ENCODE data around the gene ADGRE1. TPM values are rescaled to one million over a fixed set of nuclear protein-coding genes. Genes with fewer than 3 reads are reported as not detected.

The ADGRE1 gene
- total and polyA plus RNA-seq, 7 donors = 0.28 to 1.8 (median 0.88) TPM; not detected in 3

- Histone ChIP-seq H3K36me3 (no peaks in the 10 kb centered on the region), H3K4me3 (no peak overlapping the region), H3K27ac (no peak overlapping the region), H3K9me3 (peaks cover 0 to 7% (median 0%) of the 10 kb centered on the region in 4 donors), H3K4me1 (no peaks in the 10 kb centered on the region), H3K27me3 (no peaks in the 10 kb centered on the region)
- intact Hi-C loops (cut with DNase I) = no loop called here
- no peak for DNase-seq
- TF ChIP-seq EP300 (IDR thresholded peaks at IDR 0.05) = no peak
- TF ChIP-seq POLR2AphosphoS5 (IDR thresholded peaks at IDR 0.05) = no peak
- TF ChIP-seq CTCF (IDR thresholded peaks at IDR 0.05) = no peak
- no peak for TF ChIP-seq POLR2A (IDR thresholded peaks at IDR 0.05)
- 66 to 86% methylated on average over 5 of the region's 5 CpGs for WGBS, 2 donors
Observed at GRCh38 chr19:6976197-6976596, 88.8 kb downstream of the ADGRE1 start.

GRCh38 chr19:6979399-6979798, 92.0 kb downstream of the ADGRE1 start:
- DNase-seq = no peak
- H3K9me3 ChIP-seq = peaks cover 0 to 15% (median 3%) of the 10 kb centered on the region in 4 donors
- 69 to 74% methylated on average over 3 of the region's 3 CpGs for WGBS, 2 donors
- intact Hi-C loops (cut with DNase I) = no loop called here
- no peaks in the 10 kb centered on the region for H3K36me3 ChIP-seq
- no peak for TF ChIP-seq CTCF (IDR thresholded peaks at IDR 0.05)
- TF ChIP-seq POLR2AphosphoS5 (IDR thresholded peaks at IDR 0.05) = no peak
- TF ChIP-seq EP300 (IDR thresholded peaks at IDR 0.05) = no peak
- TF ChIP-seq POLR2A (IDR thresholded peaks at IDR 0.05) = no peak
- H3K27me3 ChIP-seq = no peaks in the 10 kb centered on the region
- no peaks in the 10 kb centered on the region for H3K4me1 ChIP-seq
- no peak overlapping the region for H3K4me3 ChIP-seq
- H3K27ac ChIP-seq = no peak overlapping the region

DNA sequence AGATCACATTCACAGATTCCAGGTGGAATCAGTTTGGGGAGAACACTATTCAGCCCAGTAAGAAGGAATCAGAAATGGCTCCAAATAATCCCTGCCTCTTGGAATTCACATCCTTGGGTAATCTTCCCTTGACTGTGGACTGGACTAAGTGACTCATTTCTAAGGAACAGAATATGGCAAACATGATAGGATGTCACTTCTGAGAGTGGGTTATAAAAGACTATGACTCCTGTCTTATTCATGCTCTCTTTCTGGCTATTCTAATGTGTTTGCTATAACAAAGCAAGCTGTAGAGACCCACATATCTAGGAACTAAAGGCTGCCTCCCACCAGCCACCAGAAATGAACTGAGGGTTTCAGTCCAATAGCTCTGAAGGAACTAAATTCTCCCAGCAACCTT, 96.1 kb downstream of the ADGRE1 start:
- no peak overlapping the region for H3K27ac ChIP-seq
- H3K4me1 ChIP-seq = no peaks in the 10 kb centered on the region
- peaks cover 0 to 16% (median 9%) of the 10 kb centered on the region in 4 donors for H3K9me3 ChIP-seq
- DNase-seq = no peak
- no peaks in the 10 kb centered on the region for H3K27me3 ChIP-seq
- intact Hi-C loops (cut with DNase I) = no loop called here
- H3K4me3 ChIP-seq = no peak overlapping the region
- H3K36me3 ChIP-seq = no peaks in the 10 kb centered on the region
- TF ChIP-seq POLR2AphosphoS5 (IDR thresholded peaks at IDR 0.05) (no peak), EP300 (IDR thresholded peaks at IDR 0.05) (no peak), CTCF (IDR thresholded peaks at IDR 0.05) (no peak), POLR2A (IDR thresholded peaks at IDR 0.05) (no peak)

DNA sequence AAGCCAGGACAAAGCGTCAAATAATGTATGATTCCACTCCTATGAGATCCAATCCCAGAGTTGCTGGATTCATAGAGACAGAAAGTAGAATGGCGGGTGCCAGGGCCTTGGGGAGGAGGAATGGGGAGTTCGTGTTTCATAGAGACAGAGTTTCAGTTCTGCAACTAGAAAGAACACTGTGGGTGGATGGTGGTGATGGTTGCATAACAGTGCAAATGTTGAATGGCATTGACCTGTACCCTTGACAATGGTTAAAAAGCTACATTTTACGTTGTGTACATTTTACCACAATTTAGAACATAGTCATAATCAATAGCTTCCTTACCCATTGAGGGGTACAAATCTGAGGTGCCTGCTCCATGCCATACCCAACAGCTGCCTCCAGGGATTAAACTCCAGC, 100.5 kb downstream of the ADGRE1 start:
- no peaks in the 10 kb centered on the region for H3K36me3 ChIP-seq
- TF ChIP-seq CTCF (IDR thresholded peaks at IDR 0.05) (no peak), POLR2AphosphoS5 (IDR thresholded peaks at IDR 0.05) (no peak), EP300 (IDR thresholded peaks at IDR 0.05) (no peak), POLR2A (IDR thresholded peaks at IDR 0.05) (no peak)
- H3K27ac ChIP-seq = no peak overlapping the region
- H3K9me3 ChIP-seq = peaks cover 0 to 16% (median 9%) of the 10 kb centered on the region in 4 donors
- whole genome bisulfite sequencing, 2 donors = 53 to 56% methylated on average over 4 of the region's 4 CpGs
- no peaks in the 10 kb centered on the region for H3K4me1 ChIP-seq
- no peaks in the 10 kb centered on the region for H3K27me3 ChIP-seq
- H3K4me3 ChIP-seq = no peak overlapping the region
- intact Hi-C loops (cut with DNase I) = no loop called here
- DNase-seq = no peak

GRCh38 chr19:6988257-6988656, 100.9 kb downstream of the ADGRE1 start:
- Histone ChIP-seq H3K27ac (no peak overlapping the region), H3K9me3 (peaks cover 0 to 14% (median 8%) of the 10 kb centered on the region in 4 donors), H3K27me3 (no peaks in the 10 kb centered on the region), H3K4me3 (no peak overlapping the region), H3K4me1 (no peaks in the 10 kb centered on the region), H3K36me3 (no peaks in the 10 kb centered on the region)
- TF ChIP-seq CTCF (IDR thresholded peaks at IDR 0.05) (no peak), POLR2AphosphoS5 (IDR thresholded peaks at IDR 0.05) (no peak), EP300 (IDR thresholded peaks at IDR 0.05) (no peak), POLR2A (IDR thresholded peaks at IDR 0.05) (no peak)
- DNase-seq = no peak
- WGBS, 2 donors = 48 to 59% methylated on average over 3 of the region's 3 CpGs
- intact Hi-C loops (cut with DNase I) = no loop called here

Measured in sigmoid colon (tissue), 7 donors.